Measurements from ENCODE around the gene NCK2. TPM values are rescaled to one million over a fixed set of nuclear protein-coding genes. Genes with fewer than 3 reads are reported as not detected.

NCK2 gene
- total RNA-seq, 1 experiment from 2014 or later, result 26.7 TPM

DNA sequence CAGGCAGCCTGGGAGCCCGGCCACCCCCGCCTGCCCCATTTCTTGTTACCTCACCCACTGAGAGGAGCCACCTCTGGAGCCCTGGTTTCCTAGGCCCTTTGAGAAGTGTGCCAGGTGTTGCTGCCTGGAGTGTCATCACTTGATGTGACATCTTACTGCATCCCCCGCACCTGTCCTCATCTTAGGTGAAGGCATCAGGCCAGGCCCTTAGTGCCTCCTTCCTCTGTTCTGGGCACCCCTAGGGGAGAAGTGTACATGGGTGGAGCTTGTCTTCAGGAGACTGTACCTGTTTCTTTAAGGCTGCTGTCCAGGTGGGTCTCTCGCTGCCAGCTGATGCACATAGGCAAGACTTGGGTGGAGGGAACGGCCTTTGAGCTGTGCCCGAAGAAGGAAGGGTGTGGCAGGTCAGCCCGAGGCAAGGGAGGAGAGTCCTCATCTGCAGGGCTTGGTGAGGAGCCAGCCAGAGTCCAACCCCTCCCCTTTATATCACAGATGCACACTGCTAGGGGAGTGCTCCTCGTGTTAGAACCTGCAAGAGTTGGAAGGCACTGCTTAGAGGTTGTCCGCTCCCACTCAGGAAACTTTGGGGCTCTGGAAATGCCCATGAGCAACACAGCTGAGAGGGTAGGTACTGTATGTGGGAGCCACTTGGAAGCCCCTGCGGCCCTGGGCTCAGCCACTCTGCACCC, 45.9 kb downstream of the NCK2 start (continued):
- TF ChIP-seq, protein P1, sequence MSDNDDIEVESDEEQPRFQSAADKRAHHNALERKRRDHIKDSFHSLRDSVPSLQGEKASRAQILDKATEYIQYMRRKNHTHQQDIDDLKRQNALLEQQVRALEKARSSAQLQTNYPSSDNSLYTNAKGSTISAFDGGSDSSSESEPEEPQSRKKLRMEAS (IDR thresholded peaks at IDR 0.05), result no peak

DNA sequence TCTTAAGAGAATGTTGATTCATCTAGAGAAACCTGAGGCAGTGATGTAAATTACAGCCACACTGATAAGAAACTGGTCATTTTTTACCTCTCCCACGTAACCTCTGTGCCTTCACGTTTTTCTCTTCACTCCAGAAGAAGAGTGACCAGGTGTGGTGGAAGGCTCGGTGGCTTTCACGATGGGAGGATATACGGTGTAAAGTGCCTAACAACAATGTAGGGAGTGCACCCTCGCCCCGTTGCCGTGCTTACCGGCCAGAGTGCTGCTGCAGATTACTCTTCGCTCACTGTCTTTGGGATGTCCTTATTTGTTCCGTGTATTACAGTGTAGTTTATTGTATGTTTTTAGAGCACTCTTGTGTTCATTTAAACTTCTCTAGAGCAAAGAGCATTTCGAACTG, 46.5 kb downstream of the NCK2 start:
- CTCF ChIA-PET, result no interaction called here
- H3K27ac ChIP-seq (ENCODE audit: low read depth, low read length), result no peak overlapping the region
- POLR2A ChIA-PET, result interaction anchor here (0.8 kb wide), 1 partner anchor 12 kb away, joined by 3 read pairs; no protein-coding TSS in a partner anchor

More for the DNA sequence above, 46.5 kb downstream of the NCK2 start:
- no TSS peak for BruUV-seq (replicated peaks)
- no peaks in the 10 kb centered on the region for H3K27me3 ChIP-seq (ENCODE audit: insufficient read depth, low read length)
- no peaks in the 10 kb centered on the region for H3K9me3 ChIP-seq (ENCODE audit: control insufficient read depth in 1 of 2, insufficient read depth in 1 of 2, low read depth in 1 of 2, low read length in 2 of 2)
- H3K4me3 ChIP-seq (replicated peaks in 1 of 2; ENCODE audit: low read depth in 1 of 2, low read length in 2 of 2), result no peak overlapping the region
- no peaks in the 10 kb centered on the region for H3K9me2 ChIP-seq (ENCODE audit: insufficient read depth)
- RAD21 ChIA-PET (ENCODE audit: low non-redundant PET in 1 of 2, low total read pairs in 2 of 2, uncharacterized antibody in 2 of 2, unreplicated experiment in 2 of 2), result no interaction called here
- no peaks in the 10 kb centered on the region for H3K36me3 ChIP-seq (ENCODE audit: control insufficient read depth in 1 of 2, insufficient read depth in 2 of 2, low read length in 2 of 2)
- peaks cover 22% of the 10 kb centered on the region for H3K79me2 ChIP-seq (ENCODE audit: insufficient read depth, low read length)
- TF ChIP-seq, protein P2, sequence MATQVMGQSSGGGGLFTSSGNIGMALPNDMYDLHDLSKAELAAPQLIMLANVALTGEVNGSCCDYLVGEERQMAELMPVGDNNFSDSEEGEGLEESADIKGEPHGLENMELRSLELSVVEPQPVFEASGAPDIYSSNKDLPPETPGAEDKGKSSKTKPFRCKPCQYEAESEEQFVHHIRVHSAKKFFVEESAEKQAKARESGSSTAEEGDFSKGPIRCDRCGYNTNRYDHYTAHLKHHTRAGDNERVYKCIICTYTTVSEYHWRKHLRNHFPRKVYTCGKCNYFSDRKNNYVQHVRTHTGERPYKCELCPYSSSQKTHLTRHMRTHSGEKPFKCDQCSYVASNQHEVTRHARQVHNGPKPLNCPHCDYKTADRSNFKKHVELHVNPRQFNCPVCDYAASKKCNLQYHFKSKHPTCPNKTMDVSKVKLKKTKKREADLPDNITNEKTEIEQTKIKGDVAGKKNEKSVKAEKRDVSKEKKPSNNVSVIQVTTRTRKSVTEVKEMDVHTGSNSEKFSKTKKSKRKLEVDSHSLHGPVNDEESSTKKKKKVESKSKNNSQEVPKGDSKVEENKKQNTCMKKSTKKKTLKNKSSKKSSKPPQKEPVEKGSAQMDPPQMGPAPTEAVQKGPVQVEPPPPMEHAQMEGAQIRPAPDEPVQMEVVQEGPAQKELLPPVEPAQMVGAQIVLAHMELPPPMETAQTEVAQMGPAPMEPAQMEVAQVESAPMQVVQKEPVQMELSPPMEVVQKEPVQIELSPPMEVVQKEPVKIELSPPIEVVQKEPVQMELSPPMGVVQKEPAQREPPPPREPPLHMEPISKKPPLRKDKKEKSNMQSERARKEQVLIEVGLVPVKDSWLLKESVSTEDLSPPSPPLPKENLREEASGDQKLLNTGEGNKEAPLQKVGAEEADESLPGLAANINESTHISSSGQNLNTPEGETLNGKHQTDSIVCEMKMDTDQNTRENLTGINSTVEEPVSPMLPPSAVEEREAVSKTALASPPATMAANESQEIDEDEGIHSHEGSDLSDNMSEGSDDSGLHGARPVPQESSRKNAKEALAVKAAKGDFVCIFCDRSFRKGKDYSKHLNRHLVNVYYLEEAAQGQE (IDR thresholded peaks at IDR 0.05; ENCODE audit: low read depth), result no peak
- no peak for TF ChIP-seq EGR1 (IDR thresholded peaks at IDR 0.05; ENCODE audit: low read depth)
- no peak for TF ChIP-seq SIN3A (IDR thresholded peaks at IDR 0.05; ENCODE audit: low read depth)
- TF ChIP-seq JUND (IDR thresholded peaks at IDR 0.05), result no peak
- TF ChIP-seq, protein P1 (IDR thresholded peaks at IDR 0.05), result no peak
- H2AFZ ChIP-seq (ENCODE audit: low read depth, low read length, poor library complexity, severe bottlenecking), result no peak overlapping the region
- H4K20me1 ChIP-seq (ENCODE audit: insufficient read depth), result no peaks in the 10 kb centered on the region
- H3K4me1 ChIP-seq (ENCODE audit: control insufficient read depth in 1 of 2, insufficient read depth in 2 of 2, low read length in 2 of 2), result peaks cover 9 to 18% of the 10 kb centered on the region in 2 experiments; a peak in 2 of 4 replicates
- no peak for DNase-seq (ENCODE audit: low read depth, low spot score)
- intact Hi-C loops (cut with micrococcal nuclease), result no loop called here
- no peak for ATAC-seq
- no peak overlapping the region for H3K9ac ChIP-seq (ENCODE audit: low read length)
- H3K4me2 ChIP-seq (ENCODE audit: low read length), result no peak overlapping the region
